K562 (cell line): ENCODE data around the gene RGS12. TPM values are rescaled to one million over a fixed set of nuclear protein-coding genes. Genes with fewer than 3 reads are reported as not detected.

Experiments
- ARID4B ChIP-seq: sonication (generic); formaldehyde crosslinking; IDR thresholded peaks from 2 replicates; pipeline ENCODE4 v1.8.0; 2022; ENCODE audit warnings: mild to moderate bottlenecking, missing genetic modification reagents
- ESRRB ChIP-seq: fragments of 250-450 bp; sonication (Bioruptor Pico); IDR thresholded peaks from 2 replicates; pipeline ENCODE4 v1.5.0; 2020; ENCODE audit warnings: mild to moderate bottlenecking, moderate library complexity, borderline replicate concordance
- FIP1L1 ChIP-seq: fragments of 200-400 bp; formaldehyde crosslinking; IDR thresholded peaks from 2 replicates; pipeline ENCODE4 v1.6.1; 2018; ENCODE audit warnings: mild to moderate bottlenecking, low read depth, low read length; ENCODE audit not compliant: poor library complexity, severe bottlenecking
- HNRNPH1 ChIP-seq: fragments of 200-400 bp; formaldehyde crosslinking; optimal IDR thresholded peaks from 2 replicates; pipeline ENCODE3; 2017; ENCODE audit warnings: low read depth, mild to moderate bottlenecking, low read length, moderate library complexity
- MTA1 ChIP-seq: fragments of 450-650 bp; IDR thresholded peaks from 2 replicates; pipeline ENCODE4 v1.6.1; 2017; ENCODE audit warnings: borderline replicate concordance
- RBBP5 ChIP-seq: fragments of 200-600 bp; sonication (generic); IDR thresholded peaks from 2 replicates; pipeline ENCODE4 v1.6.1; 2012; ENCODE audit warnings: borderline replicate concordance, mild to moderate bottlenecking, low read length, control low read depth, inconsistent platforms; ENCODE audit not compliant: insufficient read depth, poor library complexity, severe bottlenecking
- RCOR1 ChIP-seq, 2 experiments: IDR thresholded peaks; 2 replicates each; pipeline ENCODE4 v1.6.1; 2012; ENCODE audit warnings: low read depth in 2 of 2, low read length in 2 of 2, borderline replicate concordance in 1 of 2, improper control_type of control experiment in 1 of 2
- polyA plus RNA-seq, 8 experiments: library from polyadenylated mRNA; depleted of rRNA in 4 of 8; stranded (reverse) in 5 of 8; unstranded in 3 of 8; fragments of >200 nt; fragmentation: Nextera tagmentation in 2 of 8; fragmentation: Illumina TruSeq in 1 of 8; extraction: Ambion mirVana in 2 of 8; extraction: Trizol in 1 of 8; gene quantifications; 2 replicates each; pipeline versions ENCODE4 v1.2.1 to v1.2.3, GENCODE V29; 2011 to 2014; ENCODE audit warnings: inconsistent platforms in 1 of 8, missing spikeins in 1 of 8
- total RNA-seq, 7 experiments: library from RNA; depleted of rRNA in 6 of 7; stranded (reverse); fragments of >200 nt in 6 of 7; fragmentation: Illumina TruSeq in 2 of 7; extraction: Trizol in 2 of 7; gene quantifications; 2 replicates each; pipeline versions ENCODE4 v1.2.1 to v1.2.3, GENCODE V29; 2011 to 2021; ENCODE audit warnings: low replicate concordance in 1 of 7
- TF ChIP-seq, protein P1 (sequence below), 2 experiments: IDR thresholded peaks; 2 replicates each; pipeline ENCODE4 v1.6.1; 2011; ENCODE audit warnings: borderline replicate concordance in 1 of 2, control low read depth in 1 of 2, low read depth in 1 of 2, low read length in 1 of 2, mild to moderate bottlenecking in 1 of 2, mixed read lengths in 1 of 2, moderate library complexity in 1 of 2; ENCODE audit not compliant: insufficient read depth in 1 of 2, insufficient read length in 1 of 2, poor library complexity in 1 of 2, severe bottlenecking in 1 of 2; ENCODE audit errors: extremely low read depth in 1 of 2
- TF ChIP-seq, protein P2 (sequence below): sonication (generic); formaldehyde crosslinking; IDR thresholded peaks from 2 replicates; pipeline ENCODE4 v1.8.0; 2022; ENCODE audit warnings: mild to moderate bottlenecking, missing genetic modification reagents
- TF ChIP-seq, protein P3 (sequence below): fragments of 250-450 bp; sonication (Bioruptor Pico); IDR thresholded peaks from 2 replicates; pipeline ENCODE4 v1.4.0; 2020
- TF ChIP-seq, protein P4 (sequence below): fragments of 450-650 bp; formaldehyde crosslinking; IDR thresholded peaks from 2 replicates; pipeline ENCODE4 v1.4.0; 2022; ENCODE audit warnings: mild to moderate bottlenecking, moderate library complexity

RGS12 gene
- total and polyA plus RNA-seq, 9 of the 15 experiments (the other 6 are each of a cell fraction or from before 2014, with no cell fraction given) = 0.30 to 8.8 (median 5.5) TPM

- TF ChIP-seq, protein P1, sequence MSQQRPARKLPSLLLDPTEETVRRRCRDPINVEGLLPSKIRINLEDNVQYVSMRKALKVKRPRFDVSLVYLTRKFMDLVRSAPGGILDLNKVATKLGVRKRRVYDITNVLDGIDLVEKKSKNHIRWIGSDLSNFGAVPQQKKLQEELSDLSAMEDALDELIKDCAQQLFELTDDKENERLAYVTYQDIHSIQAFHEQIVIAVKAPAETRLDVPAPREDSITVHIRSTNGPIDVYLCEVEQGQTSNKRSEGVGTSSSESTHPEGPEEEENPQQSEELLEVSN (IDR thresholded peaks at IDR 0.05; ENCODE audit: borderline replicate concordance in 1 of 2, extremely low read depth in 1 of 2, insufficient read depth in 1 of 2, insufficient read length in 1 of 2, low read depth in 1 of 2, low read length in 1 of 2, poor library complexity in 1 of 2, severe bottlenecking in 1 of 2) = no peak
- no peak for TF ChIP-seq ESRRB (CRISPR knock-in tag)
- TF ChIP-seq RCOR1 (IDR thresholded peaks at IDR 0.05; ENCODE audit: borderline replicate concordance in 1 of 2, low read depth in 2 of 2, low read length in 2 of 2) = peak in 1 of 2 experiments; percentile 84; a peak in 2 of 4 replicates
- TF ChIP-seq FIP1L1 = no peak
- TF ChIP-seq, protein P2, sequence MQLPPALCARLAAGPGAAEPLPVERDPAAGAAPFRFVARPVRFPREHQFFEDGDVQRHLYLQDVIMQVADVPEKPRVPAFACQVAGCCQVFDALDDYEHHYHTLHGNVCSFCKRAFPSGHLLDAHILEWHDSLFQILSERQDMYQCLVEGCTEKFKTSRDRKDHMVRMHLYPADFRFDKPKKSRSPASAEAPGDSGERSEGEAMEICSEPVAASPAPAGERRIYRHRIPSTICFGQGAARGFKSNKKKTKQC (CRISPR knock-in tag) = no peak
- no peak for TF ChIP-seq RBBP5
- no peak for TF ChIP-seq ARID4B (CRISPR knock-in tag)
- TF ChIP-seq, protein P3, sequence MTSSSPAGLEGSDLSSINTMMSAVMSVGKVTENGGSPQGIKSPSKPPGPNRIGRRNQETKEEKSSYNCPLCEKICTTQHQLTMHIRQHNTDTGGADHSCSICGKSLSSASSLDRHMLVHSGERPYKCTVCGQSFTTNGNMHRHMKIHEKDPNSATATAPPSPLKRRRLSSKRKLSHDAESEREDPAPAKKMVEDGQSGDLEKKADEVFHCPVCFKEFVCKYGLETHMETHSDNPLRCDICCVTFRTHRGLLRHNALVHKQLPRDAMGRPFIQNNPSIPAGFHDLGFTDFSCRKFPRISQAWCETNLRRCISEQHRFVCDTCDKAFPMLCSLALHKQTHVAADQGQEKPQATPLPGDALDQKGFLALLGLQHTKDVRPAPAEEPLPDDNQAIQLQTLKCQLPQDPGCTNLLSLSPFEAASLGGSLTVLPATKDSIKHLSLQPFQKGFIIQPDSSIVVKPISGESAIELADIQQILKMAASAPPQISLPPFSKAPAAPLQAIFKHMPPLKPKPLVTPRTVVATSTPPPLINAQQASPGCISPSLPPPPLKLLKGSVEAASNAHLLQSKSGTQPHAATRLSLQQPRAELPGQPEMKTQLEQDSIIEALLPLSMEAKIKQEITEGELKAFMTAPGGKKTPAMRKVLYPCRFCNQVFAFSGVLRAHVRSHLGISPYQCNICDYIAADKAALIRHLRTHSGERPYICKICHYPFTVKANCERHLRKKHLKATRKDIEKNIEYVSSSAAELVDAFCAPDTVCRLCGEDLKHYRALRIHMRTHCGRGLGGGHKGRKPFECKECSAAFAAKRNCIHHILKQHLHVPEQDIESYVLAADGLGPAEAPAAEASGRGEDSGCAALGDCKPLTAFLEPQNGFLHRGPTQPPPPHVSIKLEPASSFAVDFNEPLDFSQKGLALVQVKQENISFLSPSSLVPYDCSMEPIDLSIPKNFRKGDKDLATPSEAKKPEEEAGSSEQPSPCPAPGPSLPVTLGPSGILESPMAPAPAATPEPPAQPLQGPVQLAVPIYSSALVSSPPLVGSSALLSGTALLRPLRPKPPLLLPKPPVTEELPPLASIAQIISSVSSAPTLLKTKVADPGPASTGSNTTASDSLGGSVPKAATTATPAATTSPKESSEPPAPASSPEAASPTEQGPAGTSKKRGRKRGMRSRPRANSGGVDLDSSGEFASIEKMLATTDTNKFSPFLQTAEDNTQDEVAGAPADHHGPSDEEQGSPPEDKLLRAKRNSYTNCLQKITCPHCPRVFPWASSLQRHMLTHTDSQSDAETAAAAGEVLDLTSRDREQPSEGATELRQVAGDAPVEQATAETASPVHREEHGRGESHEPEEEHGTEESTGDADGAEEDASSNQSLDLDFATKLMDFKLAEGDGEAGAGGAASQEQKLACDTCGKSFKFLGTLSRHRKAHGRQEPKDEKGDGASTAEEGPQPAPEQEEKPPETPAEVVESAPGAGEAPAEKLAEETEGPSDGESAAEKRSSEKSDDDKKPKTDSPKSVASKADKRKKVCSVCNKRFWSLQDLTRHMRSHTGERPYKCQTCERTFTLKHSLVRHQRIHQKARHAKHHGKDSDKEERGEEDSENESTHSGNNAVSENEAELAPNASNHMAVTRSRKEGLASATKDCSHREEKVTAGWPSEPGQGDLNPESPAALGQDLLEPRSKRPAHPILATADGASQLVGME (CRISPR knock-in tag) = no peak
- TF ChIP-seq, protein P4, sequence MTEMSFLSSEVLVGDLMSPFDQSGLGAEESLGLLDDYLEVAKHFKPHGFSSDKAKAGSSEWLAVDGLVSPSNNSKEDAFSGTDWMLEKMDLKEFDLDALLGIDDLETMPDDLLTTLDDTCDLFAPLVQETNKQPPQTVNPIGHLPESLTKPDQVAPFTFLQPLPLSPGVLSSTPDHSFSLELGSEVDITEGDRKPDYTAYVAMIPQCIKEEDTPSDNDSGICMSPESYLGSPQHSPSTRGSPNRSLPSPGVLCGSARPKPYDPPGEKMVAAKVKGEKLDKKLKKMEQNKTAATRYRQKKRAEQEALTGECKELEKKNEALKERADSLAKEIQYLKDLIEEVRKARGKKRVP (CRISPR knock-in tag) = no peak
- no peak for TF ChIP-seq MTA1
- TF ChIP-seq HNRNPH1 = no peak
Observed at GRCh38 chr4:3305610-3306371, 13.0 kb downstream of the RGS12 start (continued).
